ENCODE results near the gene SMARCB1.

The SMARCB1 gene

DNA sequence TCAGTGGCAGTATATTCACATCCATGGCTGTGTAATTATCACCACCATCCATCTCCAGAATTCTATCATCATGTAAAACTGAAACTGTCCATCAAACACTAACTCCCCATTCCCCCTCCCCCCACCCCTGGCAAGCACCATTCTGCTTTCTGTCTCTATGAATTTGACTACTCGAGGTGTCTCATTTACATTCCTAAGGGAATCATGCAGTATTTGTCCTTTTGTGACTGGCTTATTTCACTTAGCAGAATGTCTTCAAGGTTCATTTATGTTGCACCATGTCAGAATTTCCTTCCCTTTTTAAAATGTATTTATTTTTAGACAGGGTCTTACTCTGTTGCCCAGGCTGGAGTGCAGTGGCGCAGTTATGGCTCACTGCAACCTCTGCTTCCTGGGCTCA is 31.8 kb downstream of the SMARCB1 start:
- Histone ChIP-seq H3K27me3 (ENCODE audit: insufficient read depth, poor library complexity, severe bottlenecking) (no peaks in the 10 kb centered on the region), H3K27ac (ENCODE audit: poor library complexity, severe bottlenecking) (no peak overlapping the region), H3K9me3 (ENCODE audit: severe bottlenecking) (no peaks in the 10 kb centered on the region), H3K36me3 (ENCODE audit: low read depth) (peaks cover 57% of the 10 kb centered on the region), H3K4me3 (ENCODE audit: severe bottlenecking) (no peak overlapping the region), H3K4me1 (ENCODE audit: insufficient read depth, poor library complexity, severe bottlenecking) (no peaks in the 10 kb centered on the region)
- TF ChIP-seq, protein P1, sequence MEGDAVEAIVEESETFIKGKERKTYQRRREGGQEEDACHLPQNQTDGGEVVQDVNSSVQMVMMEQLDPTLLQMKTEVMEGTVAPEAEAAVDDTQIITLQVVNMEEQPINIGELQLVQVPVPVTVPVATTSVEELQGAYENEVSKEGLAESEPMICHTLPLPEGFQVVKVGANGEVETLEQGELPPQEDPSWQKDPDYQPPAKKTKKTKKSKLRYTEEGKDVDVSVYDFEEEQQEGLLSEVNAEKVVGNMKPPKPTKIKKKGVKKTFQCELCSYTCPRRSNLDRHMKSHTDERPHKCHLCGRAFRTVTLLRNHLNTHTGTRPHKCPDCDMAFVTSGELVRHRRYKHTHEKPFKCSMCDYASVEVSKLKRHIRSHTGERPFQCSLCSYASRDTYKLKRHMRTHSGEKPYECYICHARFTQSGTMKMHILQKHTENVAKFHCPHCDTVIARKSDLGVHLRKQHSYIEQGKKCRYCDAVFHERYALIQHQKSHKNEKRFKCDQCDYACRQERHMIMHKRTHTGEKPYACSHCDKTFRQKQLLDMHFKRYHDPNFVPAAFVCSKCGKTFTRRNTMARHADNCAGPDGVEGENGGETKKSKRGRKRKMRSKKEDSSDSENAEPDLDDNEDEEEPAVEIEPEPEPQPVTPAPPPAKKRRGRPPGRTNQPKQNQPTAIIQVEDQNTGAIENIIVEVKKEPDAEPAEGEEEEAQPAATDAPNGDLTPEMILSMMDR (IDR thresholded peaks at IDR 0.05; ENCODE audit: poor library complexity, severe bottlenecking): no peak
- DNase-seq (ENCODE audit: low spot score) (no peak), ATAC-seq (ENCODE audit: low read depth) (no peak)

DNA sequence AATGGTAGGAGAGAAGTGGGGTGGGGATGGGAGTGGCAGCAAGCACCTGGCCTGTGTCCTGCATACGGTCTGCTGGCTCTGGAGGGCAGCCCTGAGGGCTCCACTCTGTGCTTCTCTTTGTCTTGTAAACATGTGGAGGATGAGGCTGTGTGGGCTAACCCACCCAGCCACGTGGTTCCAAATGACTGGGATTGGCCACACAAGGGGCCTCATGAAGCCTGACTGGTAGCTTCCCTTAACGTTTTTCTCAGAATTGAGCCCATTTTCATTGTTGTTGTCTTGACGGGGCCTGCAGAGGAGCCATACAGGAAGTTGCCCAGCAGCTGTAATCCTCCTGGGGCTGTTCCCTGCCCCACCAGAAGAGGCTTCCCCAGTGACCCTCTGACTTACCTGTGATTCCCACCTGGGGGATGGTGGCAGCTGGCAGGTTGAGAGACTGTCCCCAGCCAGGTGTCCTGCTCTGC is 34.0 kb downstream of the SMARCB1 start:
- DNase-seq (ENCODE audit: low spot score) (no peak), ATAC-seq (ENCODE audit: low read depth) (no peak)
- H3K36me3 ChIP-seq (ENCODE audit: low read depth): peaks cover 70% of the 10 kb centered on the region
- no peaks in the 10 kb centered on the region for H3K9me3 ChIP-seq (ENCODE audit: severe bottlenecking)
- TF ChIP-seq, protein P1 (IDR thresholded peaks at IDR 0.05; ENCODE audit: poor library complexity, severe bottlenecking): no peak
- no peaks in the 10 kb centered on the region for H3K27me3 ChIP-seq (ENCODE audit: insufficient read depth, poor library complexity, severe bottlenecking)
- H3K4me3 ChIP-seq (ENCODE audit: severe bottlenecking): no peak overlapping the region
- no peak overlapping the region for H3K27ac ChIP-seq (ENCODE audit: poor library complexity, severe bottlenecking)
- H3K4me1 ChIP-seq (ENCODE audit: insufficient read depth, poor library complexity, severe bottlenecking): peaks cover 3% of the 10 kb centered on the region

DNA sequence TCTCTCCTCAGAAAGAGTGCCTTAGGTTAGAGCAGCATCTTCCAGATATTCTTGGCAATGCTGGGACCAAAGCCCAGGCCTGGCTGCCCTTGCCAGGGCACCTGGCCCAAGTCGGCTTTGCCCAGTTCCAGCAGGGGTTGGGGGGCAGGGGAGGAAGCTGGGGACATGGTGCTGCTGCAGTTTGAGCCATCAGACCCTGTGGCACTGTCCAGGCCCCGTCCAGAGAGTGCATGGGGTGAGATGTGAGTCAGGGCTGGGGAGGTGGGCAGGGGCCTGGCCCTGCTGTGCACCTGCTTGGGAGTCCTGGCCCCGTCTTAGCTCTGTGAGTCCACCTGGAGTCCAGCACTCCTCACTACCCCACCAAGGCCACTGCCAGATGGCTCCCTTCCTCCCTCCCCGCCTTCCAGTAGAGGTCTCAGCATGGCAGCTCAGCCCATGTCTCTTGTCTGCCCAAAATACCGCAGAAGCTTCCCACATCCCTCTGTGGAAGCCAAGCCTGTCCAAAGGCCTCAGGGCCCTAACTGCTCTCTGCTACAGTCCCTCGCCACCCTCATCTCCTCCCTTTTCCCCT is 35.4 kb downstream of the SMARCB1 start:
- ATAC-seq (ENCODE audit: low read depth) (no peak), DNase-seq (ENCODE audit: low spot score) (no peak)
- peaks cover 73% of the 10 kb centered on the region for H3K36me3 ChIP-seq (ENCODE audit: low read depth)
- no peak overlapping the region for H3K4me3 ChIP-seq (ENCODE audit: severe bottlenecking)
- peaks cover 5% of the 10 kb centered on the region for H3K4me1 ChIP-seq (ENCODE audit: insufficient read depth, poor library complexity, severe bottlenecking)
- H3K27ac ChIP-seq (ENCODE audit: poor library complexity, severe bottlenecking): no peak overlapping the region
- no peaks in the 10 kb centered on the region for H3K9me3 ChIP-seq (ENCODE audit: severe bottlenecking)
- H3K27me3 ChIP-seq (ENCODE audit: insufficient read depth, poor library complexity, severe bottlenecking): no peaks in the 10 kb centered on the region
- TF ChIP-seq, protein P1 (IDR thresholded peaks at IDR 0.05; ENCODE audit: poor library complexity, severe bottlenecking): no peak

DNA sequence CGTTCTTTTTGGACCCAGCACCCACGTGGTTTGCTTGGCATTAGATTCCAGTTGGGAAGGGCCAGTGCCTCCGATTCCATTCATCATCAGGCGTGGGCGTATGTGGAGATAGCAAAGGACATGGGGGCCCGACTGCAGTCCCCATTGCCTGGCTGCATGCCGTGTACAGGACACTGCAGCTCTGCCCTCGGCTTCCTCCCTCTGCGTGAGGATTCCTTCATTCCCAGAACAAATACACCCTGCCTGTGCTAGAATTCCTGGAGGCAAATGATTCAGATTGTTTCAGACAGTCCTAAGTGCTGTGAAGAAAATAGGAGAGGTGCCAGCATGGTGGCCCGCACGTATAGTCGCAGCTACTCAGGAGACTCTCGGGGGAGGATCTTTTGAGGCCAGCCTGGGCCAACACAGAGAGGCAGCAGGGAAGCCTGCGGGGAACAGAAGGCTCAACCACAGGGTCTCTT is 36.6 kb downstream of the SMARCB1 start:
- no peak overlapping the region for H3K27ac ChIP-seq (ENCODE audit: poor library complexity, severe bottlenecking)
- ATAC-seq (ENCODE audit: low read depth): no peak
- H3K4me3 ChIP-seq (ENCODE audit: severe bottlenecking): no peak overlapping the region
- H3K27me3 ChIP-seq (ENCODE audit: insufficient read depth, poor library complexity, severe bottlenecking): no peaks in the 10 kb centered on the region
- peaks cover 70% of the 10 kb centered on the region for H3K36me3 ChIP-seq (ENCODE audit: low read depth)
- peaks cover 5% of the 10 kb centered on the region for H3K4me1 ChIP-seq (ENCODE audit: insufficient read depth, poor library complexity, severe bottlenecking)
- H3K9me3 ChIP-seq (ENCODE audit: severe bottlenecking): no peaks in the 10 kb centered on the region
- no peak for DNase-seq (ENCODE audit: low spot score)
- TF ChIP-seq, protein P1 (IDR thresholded peaks at IDR 0.05; ENCODE audit: poor library complexity, severe bottlenecking): no peak

DNA sequence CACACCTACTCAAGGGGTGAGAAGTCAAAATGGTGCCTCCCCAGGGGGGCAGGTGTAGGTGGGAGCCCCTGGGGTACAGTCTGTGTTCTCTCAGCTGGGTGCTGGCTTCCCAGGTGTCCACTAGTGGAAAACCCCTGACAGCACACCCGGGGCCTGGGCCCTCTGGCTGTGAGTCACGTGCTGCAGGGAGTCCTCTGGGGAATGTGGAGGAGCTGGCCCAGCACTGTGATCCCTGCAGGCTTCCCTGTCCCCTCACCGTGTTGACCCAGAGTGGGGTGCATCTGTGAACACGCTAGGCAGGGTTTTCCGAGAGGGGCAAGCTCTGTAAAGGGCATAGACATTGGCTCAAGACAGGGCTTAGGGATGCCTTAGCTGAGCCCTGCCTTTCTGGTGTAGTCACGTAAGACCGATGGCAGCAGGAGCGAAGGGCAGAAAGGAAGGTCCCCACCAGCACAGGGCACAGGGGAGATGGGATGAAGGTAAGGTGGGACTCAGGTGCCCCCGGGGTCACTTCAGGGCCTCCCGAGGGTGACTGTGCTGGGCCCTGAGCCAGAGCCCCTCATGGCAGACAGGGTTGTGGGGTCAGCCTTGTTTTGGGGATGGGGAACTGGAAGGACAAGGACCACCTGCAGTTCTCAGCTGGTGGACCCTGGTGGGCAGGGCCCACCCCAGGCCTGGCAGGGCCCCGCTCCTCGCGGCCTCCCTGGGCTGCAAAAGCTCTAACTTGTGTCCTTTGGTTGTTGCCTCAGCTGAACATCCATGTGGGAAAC is 37.9 kb downstream of the SMARCB1 start:
- ATAC-seq (ENCODE audit: low read depth) (no peak; the same call in 2 of the 3 replicates), DNase-seq (ENCODE audit: low spot score) (no peak)
- H3K36me3 ChIP-seq (ENCODE audit: low read depth): peaks cover 66% of the 10 kb centered on the region
- no peaks in the 10 kb centered on the region for H3K27me3 ChIP-seq (ENCODE audit: insufficient read depth, poor library complexity, severe bottlenecking)
- TF ChIP-seq, protein P1 (IDR thresholded peaks at IDR 0.05; ENCODE audit: poor library complexity, severe bottlenecking): no peak
- H3K4me1 ChIP-seq (ENCODE audit: insufficient read depth, poor library complexity, severe bottlenecking): peaks cover 5% of the 10 kb centered on the region
- no peak overlapping the region for H3K4me3 ChIP-seq (ENCODE audit: severe bottlenecking)
- H3K27ac ChIP-seq (ENCODE audit: poor library complexity, severe bottlenecking): no peak overlapping the region
- H3K9me3 ChIP-seq (ENCODE audit: severe bottlenecking): no peaks in the 10 kb centered on the region

All from RWPE2 (cell line).